ENCODE results near the gene NLRP3. TPM values are rescaled to one million over a fixed set of nuclear protein-coding genes. Genes with fewer than 3 reads are reported as not detected.

NLRP3 gene
- total and polyA plus RNA-seq, 10 of the 15 experiments (the other 5 are each of a cell fraction or from before 2014, with no cell fraction given) = 1.8 to 10.4 (median 5.0) TPM

- intact Hi-C loops (cut with micrococcal nuclease; ENCODE audit: unreplicated experiment) = no loop called here
- POLR2A ChIA-PET = interaction anchor here (0.8 kb wide), 1 partner anchor 17 kb away, joined by 3 read pairs; no protein-coding TSS in a partner anchor
- H3K9me3 ChIP-seq (replicated peaks; ENCODE audit: control insufficient read depth, insufficient read depth, low read length) = no peaks in the 10 kb centered on the region; the same call in 2 of the 3 replicates
- H3K4me3 ChIP-seq = no peak overlapping the region
- SMC1A ChIA-PET (ENCODE audit: uncharacterized antibody, unreplicated experiment) = interaction anchor here (1.6 to 2.7 kb wide), 2 partner anchors 17 to 30 kb away, joined by 5 to 17 read pairs; no protein-coding TSS in a partner anchor
- H3K79me2 ChIP-seq (ENCODE audit: control insufficient read depth, insufficient read depth, low read length) = no peaks in the 10 kb centered on the region
- H3K4me1 ChIP-seq (ENCODE audit: control insufficient read depth, insufficient read depth, low read length) = peaks cover 14% of the 10 kb centered on the region
- no peaks in the 10 kb centered on the region for H4K20me1 ChIP-seq (ENCODE audit: control insufficient read depth, insufficient read depth)
- in situ Hi-C loops (cut with MboI) = no loop called here
- H2AFZ ChIP-seq (ENCODE audit: control insufficient read depth, low read depth, low read length) = no peak overlapping the region
- no peak overlapping the region for H3K4me2 ChIP-seq (ENCODE audit: control insufficient read depth, insufficient read depth)
- 88% methylated on average over 9 of the region's 9 CpGs for WGBS (ENCODE audit: insufficient coverage, insufficient replicate concordance, low lambda C conversion rate, missing lambda C conversion rate)
- DNase-seq (ENCODE audit: low read depth, low spot score) (no peak), FAIRE-seq (no peak), ATAC-seq (no peak)
- no peak for TF ChIP-seq BCL11A (IDR thresholded peaks at IDR 0.05; ENCODE audit: low read depth, low read length)
- no peak for TF ChIP-seq CBX3 (IDR thresholded peaks at IDR 0.05; ENCODE audit: borderline replicate concordance, low read depth)
- TF ChIP-seq USF1 (IDR thresholded peaks at IDR 0.05; ENCODE audit: borderline replicate concordance, extremely low read length, insufficient read depth, low read depth, low read length) = no peak
- TF ChIP-seq TCF7 (IDR thresholded peaks at IDR 0.05; ENCODE audit: borderline replicate concordance) = no peak
- TF ChIP-seq CEBPB (IDR thresholded peaks at IDR 0.05; ENCODE audit: borderline replicate concordance in 1 of 2, low read depth in 2 of 2, low read length in 2 of 2) = no peak
- RAD21 ChIA-PET (ENCODE audit: unreplicated experiment) = interaction anchor here (1.2 to 3.3 kb wide), 2 partner anchors 29 to 66 kb away, joined by 3 to 15 read pairs; no protein-coding TSS in a partner anchor
- BruUV-seq (replicated peaks) = no TSS peak
- H3K27me3 ChIP-seq (replicated peaks in 1 of 2; ENCODE audit: control insufficient read depth in 2 of 2, insufficient read depth in 2 of 2, low read length in 1 of 2) = peaks cover 0 to 10% of the 10 kb centered on the region in 2 experiments; a peak in 2 of 4 replicates
- H3K36me3 ChIP-seq (ENCODE audit: control insufficient read depth in 2 of 2, insufficient read depth in 2 of 2, low read length in 1 of 2) = no peaks in the 10 kb centered on the region
- CTCF ChIA-PET = interaction anchor here (2.7 to 5.4 kb wide), 2 partner anchors 14 to 67 kb away, joined by 11 to 35 read pairs; no protein-coding TSS in a partner anchor
- no peak overlapping the region for H3K27ac ChIP-seq (ENCODE audit: control insufficient read depth, insufficient read depth)
- H3K9ac ChIP-seq (ENCODE audit: control insufficient read depth, insufficient read depth, low read length) = no peak overlapping the region
These were observed 3.4 kb downstream of the NLRP3 start for GRCh38 chr1:247419336-247419735.
